Superior temporal gyrus (tissue), 1 donor: ENCODE data around the gene IGF1.

ENCODE experiments used
- DNase-seq: peaks from one replicate; pipeline ENCODE4 v3.0.0-alpha.2; 2016; ENCODE audit errors: extremely low spot score

The IGF1 gene

DNA sequence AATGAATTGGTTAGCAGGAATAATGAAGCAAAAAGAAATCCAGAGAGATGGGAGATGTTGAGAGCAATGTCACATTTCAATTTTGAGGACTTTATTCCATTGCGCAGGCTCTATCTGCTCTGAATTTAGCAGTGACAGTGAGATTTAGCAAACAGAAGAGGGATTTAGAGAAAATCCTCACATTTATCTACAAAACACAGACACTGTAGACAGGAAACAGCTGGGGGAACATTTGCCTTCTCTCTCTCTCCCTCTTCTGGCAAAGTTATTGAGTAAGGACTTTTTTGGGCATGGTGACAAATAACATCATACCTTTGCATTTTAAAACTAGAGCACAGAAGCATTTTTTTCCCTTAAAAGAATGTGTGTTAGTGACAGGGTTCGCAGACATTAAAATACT is at the start of gene IGF1:
Gene IGF1 (minus strand): TSS at position 158 of the 400 bp plus-strand sequence. CDS start 182 bp downstream, outside the sequence.
- DNase-seq = peak; percentile 73

GRCh38 chr12:102528111-102528510 is 47.7 kb upstream of the IGF1 start:
- DNase-seq = no peak

DNA sequence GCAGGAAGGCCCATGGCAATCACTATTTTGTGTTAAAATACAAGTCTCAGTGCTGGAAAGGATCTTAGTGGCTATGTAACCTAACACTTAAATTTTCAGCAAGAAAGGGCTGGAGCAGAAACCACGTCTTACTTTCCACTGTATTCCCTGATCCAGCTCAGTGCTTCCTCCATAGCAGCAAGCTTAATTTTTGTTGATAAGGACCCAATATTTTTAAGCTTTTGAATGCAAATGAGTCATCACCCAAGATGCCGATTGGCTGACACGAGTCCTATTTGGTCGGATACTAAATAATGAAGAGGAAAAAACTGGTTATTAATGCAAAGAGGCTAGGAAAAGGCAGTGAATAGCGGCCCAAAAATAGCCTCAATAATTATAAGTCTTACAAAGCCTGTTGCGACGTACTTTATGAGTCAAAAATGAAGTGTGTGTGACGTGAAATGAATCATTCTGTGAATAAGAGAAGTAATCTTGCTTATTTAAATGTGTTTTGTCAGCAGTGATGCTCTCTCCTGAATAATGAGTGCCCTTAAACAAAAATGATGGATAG is 46.9 kb upstream of the IGF1 start:
- DNase-seq = no peak

- DNase-seq = no peak
These were observed 46.3 kb upstream of the IGF1 start for GRCh38 chr12:102526656-102527055.

- no peak for DNase-seq
These were observed 42.4 kb upstream of the IGF1 start for GRCh38 chr12:102522768-102523167.

DNA sequence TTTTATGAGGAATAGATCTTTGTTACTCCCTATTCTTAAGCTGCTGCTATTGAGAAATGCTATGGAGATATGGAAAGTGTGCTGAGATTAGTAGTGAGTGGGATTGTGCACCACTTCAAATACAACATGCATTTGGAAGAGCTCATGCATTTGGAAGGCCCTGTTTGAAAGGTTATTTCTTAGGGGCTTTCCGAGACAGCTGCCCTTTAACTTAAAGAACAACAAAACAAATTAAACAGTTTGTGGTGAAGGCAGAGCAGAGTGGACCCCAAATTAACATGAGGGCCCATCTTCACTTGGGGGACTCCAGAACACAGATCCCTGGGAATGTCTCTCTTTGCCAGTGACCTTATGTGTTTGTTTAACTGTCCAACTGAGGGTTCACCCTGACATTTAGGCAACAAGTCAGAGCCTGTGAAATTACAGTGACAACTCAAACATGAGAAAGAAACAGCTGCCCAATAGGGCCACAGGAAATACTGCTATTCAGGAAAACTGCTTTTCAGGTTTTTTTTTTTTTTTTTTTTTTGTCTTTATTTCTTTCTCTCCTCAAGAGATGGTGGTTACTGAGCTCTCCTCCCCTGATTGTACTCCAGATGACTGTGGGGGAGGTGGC is 41.4 kb upstream of the IGF1 start:
- no peak for DNase-seq

DNA sequence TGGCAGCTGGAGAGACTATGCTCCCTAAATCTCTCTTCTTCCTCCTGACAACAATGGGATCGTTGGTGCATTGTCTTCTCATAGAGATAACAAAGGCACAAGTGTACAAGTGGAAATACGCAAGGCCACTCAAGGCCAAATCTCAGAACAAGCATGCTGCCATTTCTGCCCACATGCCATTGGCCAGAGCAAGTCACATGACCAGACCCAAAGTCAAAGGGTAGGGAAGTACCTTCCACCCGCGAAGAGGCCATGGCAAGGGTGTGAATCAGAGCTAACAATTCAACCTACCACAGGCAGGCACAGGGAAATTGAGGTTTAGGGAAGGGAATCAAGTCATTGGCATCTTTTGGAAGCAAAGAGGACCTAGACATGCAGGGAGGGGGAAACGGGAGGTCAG is 38.5 kb upstream of the IGF1 start:
- DNase-seq = no peak

GRCh38 chr12:102514696-102515095 is 34.3 kb upstream of the IGF1 start:
- no peak for DNase-seq

- no peak for DNase-seq
These were observed 33.4 kb upstream of the IGF1 start for GRCh38 chr12:102513739-102514138.

DNA sequence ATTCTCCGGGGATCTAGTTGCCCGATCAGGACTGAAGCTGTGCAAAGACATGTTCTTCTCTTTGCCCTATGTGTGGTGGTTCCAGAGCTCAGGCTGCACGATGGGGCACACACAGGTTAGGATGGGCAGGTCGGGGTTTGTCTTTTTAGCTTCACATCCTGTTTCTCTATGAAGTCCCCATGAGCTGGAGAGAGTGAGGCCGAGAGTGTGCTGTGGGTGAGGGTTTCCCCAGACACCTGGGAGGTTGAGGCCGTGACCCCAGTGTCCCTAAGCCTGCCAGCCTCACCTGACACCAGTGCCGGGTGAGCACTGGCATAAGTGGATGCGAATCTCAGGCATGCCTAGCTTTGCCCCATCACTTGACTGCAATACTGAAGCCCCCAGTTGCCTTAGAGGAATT is 32.9 kb upstream of the IGF1 start:
- DNase-seq = no peak

DNA sequence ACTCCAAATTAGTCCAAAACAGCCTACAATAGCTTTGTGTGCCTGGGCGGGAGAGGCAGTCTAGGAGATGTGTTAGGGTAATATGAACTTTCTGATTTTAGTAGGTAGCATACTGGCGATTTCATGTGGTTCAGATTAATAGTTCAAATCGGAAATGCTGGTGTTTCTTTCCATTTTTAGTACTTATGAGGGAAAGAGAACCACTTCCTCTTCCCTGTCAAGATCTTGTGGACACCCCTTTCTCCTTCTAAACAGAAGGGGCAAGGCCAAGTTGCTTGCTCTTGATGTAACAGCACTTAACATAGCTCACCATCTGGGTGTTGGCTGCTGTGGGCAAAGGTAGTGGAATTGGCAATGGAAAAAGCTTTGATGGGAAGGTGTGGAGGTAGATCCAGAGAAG is 32.2 kb upstream of the IGF1 start:
- no peak for DNase-seq

DNA sequence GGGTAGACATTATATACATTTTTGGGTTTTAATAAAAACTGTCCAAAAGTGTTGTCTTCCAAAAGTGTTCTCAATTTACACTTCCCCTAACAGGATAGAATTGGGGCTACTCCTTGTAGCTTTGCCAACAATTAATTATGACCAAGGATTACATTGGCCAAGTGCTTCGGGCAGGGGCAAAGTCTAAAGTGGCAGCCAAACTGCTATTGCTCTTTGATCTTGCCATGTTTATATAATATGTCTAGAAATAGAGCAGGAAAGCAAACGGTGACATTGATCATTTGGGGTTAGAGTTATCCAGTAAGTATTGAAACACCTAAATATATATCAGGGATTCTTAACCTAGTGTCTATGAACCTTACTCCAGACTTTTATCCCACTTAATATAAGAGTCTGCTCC is 31.2 kb upstream of the IGF1 start:
- no peak for DNase-seq

DNA sequence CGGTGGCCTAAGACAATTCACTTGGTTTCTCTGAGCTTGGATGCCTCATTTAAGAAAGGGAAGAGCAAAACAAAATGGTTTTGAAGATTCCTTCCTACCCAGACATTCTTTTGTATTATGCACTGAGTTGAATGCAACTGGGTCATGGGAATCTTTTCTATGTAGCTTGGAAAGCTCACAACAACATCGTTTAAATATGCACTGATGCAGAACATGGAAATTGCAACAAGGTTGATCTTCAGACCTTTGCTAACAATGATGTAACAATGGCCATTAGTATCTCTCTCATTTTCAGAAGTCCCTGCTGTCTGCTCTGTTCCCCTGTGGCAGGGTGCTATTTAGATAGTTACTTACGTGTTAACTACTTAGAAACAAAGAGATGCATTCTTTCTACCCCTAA is 30.1 kb upstream of the IGF1 start:
- DNase-seq = no peak

- no peak for DNase-seq
These were observed 29.7 kb upstream of the IGF1 start for GRCh38 chr12:102510031-102510430.

- no peak for DNase-seq
These were observed 28.8 kb upstream of the IGF1 start for GRCh38 chr12:102509123-102509626.

DNA sequence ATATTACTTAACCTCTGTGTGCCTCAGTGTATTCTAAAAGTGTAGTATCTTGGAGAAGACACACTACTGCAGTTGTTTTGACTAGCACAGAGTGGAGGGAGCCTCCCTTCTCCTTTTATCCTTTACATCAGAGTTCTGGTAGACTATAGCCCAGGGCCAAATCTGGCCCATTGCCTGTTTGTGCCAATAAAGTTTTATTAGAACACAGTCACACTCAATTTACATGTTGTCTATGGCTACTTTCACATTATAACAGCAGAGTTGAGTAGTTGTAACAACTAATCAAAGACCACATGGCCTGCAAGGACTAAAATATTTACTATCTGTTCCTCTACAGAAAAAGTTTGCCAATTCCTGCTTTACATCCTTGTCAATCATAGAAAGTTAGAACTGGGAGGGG is 27.7 kb upstream of the IGF1 start:
- DNase-seq = no peak

DNA sequence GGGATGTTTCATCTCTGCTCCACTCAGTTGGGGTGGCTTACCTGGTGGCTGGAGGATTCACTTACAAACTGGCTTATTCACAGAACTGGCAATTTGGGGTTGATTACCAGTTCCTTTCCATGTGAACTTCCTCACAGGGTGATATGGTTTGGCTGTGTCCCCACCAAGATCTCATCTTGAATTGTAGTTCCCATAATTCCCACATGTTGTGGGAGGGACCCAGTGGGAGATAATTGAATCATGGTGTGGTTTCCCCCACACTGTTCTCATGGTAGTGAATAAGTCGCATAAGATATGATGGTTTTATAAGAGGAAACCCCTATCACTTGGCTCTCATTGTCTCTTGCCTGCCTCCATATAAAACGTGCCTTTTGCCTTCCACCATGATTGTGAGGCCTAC is 26.9 kb upstream of the IGF1 start:
- DNase-seq = no peak

- no peak for DNase-seq
These were observed 24.5 kb upstream of the IGF1 start for GRCh38 chr12:102504871-102505270.

- DNase-seq = no peak
These were observed 23.9 kb upstream of the IGF1 start for GRCh38 chr12:102504280-102504679.

- DNase-seq = no peak
These were observed 23.5 kb upstream of the IGF1 start for GRCh38 chr12:102503831-102504230.

- no peak for DNase-seq
These were observed 22.8 kb upstream of the IGF1 start for GRCh38 chr12:102503056-102503681.

- DNase-seq = no peak
These were observed 21.4 kb upstream of the IGF1 start for GRCh38 chr12:102501773-102502172.

- DNase-seq = no peak
These were observed 18.1 kb upstream of the IGF1 start for GRCh38 chr12:102498471-102498870.
